ENCODE measurements around the gene RAB33A. TPM values are rescaled to one million over a fixed set of nuclear protein-coding genes. Genes with fewer than 3 reads are reported as not detected.

Gene RAB33A
- polyA plus RNA-seq, 1 donor, result 0.52 TPM

Other genes starting within 250 kb of the RAB33A start
- 16.6 TPM for gene BCORL1, start 189.3 kb upstream of the RAB33A start, polyA plus RNA-seq (ENCODE audit: insufficient read length)
- 11.7 TPM for gene ELF4, start 61.5 kb upstream of the RAB33A start, polyA plus RNA-seq (ENCODE audit: insufficient read length)
- gene AIFM1, start 6.1 kb upstream of the RAB33A start, polyA plus RNA-seq (ENCODE audit: insufficient read length), result 100 TPM
- 10.2 TPM for gene ZNF280C, start 96.9 kb downstream of the RAB33A start, polyA plus RNA-seq (ENCODE audit: insufficient read length)
- gene SLC25A14, start 168.0 kb downstream of the RAB33A start, polyA plus RNA-seq (ENCODE audit: insufficient read length), result 35.2 TPM
- not detected for gene GPR119, start 213.7 kb downstream of the RAB33A start, polyA plus RNA-seq (ENCODE audit: insufficient read length)
- gene RBMX2, start 230.0 kb downstream of the RAB33A start, polyA plus RNA-seq (ENCODE audit: insufficient read length), result 35.9 TPM